GM10847 (cell line): Measurements from ENCODE around the gene EPS15.

Source experiments
- POLR2A ChIP-seq: IDR thresholded peaks from 2 replicates; pipeline ENCODE4 v1.6.1; 2011; ENCODE audit not compliant: insufficient read length; ENCODE audit errors: extremely low read depth

Gene EPS15

DNA sequence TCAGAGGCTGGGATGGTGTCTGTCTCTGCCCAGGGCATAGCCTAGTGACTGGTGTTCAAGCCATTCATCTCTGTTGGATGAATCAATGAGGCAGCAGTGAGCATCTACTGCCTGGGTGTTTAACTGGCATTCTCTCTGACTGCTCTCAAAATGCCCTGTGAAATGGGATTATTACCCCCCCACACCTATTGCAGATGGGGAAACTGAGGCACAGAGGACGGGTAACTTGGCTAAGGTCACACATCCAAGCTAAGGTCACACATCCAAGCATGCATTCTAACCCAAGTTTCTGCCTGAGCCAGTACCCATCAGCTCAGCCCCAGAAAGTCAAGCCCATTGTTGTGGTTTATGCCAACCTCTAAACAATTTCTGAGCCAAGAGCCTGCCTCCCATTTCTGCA is 193.7 kb downstream of the EPS15 start:
- no peak for TF ChIP-seq POLR2A

DNA sequence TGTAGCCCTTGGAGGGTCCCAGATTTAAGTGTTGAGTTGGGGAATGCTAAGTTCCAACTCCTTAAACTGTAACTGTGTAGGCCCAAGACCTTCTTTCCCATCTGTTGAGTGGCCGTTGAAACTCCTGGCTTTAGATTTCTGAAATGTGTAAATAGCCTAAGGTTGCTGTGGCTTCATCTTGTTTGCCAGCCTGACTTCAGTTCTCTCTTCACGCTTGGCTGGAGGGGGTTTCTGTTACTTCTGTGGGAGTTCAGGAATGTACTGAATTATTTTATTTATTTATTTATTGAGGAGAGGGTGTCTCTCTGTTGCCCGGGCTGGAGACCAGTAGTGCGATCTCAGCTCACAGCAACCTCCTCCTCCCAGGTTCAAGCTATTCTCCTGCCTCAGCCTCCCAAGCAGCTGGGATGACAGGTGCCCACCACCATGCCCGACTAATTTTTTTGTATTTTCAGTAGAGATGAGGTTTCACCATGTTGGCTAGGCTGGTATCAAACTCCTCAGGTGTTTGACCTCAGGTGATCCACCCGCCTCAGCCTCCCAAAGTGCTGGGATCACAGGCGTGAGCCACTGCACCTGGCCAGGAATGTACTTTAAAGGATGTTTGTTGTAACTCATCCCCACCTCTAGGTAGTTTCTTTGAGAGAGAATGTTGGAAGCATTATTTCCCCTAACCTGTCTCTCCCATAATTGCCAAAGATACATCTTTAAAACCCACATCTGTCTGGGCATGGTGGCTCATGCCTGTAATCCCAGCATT is 194.6 kb downstream of the EPS15 start:
- no peak for TF ChIP-seq POLR2A

DNA sequence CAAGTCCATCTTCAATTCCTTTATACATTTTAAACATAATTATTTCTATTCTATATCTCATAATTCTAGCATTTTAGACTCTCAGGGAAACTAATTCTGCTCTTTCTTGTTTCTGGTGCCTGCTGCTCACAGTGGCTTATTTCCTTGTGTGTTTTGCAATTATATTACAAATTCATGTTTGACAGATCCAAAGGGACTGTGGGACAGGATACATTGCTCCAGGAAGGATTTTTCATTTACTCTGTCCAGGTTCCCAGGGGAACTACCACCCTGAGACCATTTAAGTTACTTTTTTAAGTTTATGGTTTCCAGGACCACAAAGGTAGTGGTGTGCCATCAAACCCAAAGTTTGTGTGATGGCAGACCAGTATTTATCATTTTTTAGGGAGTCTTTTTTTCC is 195.3 kb downstream of the EPS15 start:
- no peak for TF ChIP-seq POLR2A

DNA sequence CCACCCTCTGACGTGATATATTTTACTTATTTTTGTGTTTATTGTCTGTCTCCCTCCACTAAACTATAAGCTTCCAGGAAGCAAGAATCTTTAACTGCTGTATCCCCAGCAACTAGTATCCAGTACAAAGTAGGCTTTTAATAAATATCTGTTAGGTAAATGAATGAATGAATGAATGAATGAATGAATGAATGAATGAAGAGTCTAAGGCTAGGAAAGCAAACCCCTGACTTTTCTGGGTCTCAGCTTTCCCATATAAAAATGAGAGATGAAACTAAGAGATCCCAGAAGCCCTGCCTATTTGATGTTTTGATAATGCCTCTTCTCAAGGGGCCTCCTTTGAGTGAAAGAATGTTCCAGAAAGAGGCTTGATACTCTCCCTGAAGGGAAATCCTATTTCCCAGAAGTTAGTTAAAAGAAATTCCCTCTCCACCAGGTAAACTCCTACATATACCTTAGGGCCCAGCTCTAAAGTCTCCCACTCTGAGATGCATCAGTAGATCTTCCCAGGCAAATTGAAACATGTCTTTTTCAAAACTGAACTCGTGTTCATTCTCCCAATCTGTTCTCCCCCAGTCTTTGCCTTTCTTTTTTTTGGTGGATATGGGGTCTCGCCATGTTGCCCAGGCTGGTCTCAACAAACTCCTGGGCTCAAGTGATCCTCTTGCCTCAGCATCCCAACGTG is 196.5 kb downstream of the EPS15 start:
- no peak for TF ChIP-seq POLR2A

DNA sequence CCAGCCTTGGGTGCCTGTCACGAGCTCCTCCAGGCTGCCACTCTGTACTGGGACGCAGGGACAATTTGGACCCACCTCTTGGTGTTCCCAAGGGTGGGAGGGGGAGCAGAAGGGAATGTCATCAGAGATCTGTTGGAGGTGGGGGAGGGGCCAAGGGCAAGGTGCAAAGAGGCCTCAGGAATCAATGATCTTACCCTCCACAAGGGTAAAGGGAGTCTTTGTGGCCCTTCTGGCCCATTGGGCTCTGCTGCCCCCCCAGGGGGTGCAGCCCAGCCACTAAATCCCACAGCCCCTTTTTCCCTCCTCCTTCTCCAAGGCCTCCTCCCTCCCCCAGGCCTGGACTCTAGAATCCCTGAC is 197.2 kb downstream of the EPS15 start:
- TF ChIP-seq POLR2A: no peak

DNA sequence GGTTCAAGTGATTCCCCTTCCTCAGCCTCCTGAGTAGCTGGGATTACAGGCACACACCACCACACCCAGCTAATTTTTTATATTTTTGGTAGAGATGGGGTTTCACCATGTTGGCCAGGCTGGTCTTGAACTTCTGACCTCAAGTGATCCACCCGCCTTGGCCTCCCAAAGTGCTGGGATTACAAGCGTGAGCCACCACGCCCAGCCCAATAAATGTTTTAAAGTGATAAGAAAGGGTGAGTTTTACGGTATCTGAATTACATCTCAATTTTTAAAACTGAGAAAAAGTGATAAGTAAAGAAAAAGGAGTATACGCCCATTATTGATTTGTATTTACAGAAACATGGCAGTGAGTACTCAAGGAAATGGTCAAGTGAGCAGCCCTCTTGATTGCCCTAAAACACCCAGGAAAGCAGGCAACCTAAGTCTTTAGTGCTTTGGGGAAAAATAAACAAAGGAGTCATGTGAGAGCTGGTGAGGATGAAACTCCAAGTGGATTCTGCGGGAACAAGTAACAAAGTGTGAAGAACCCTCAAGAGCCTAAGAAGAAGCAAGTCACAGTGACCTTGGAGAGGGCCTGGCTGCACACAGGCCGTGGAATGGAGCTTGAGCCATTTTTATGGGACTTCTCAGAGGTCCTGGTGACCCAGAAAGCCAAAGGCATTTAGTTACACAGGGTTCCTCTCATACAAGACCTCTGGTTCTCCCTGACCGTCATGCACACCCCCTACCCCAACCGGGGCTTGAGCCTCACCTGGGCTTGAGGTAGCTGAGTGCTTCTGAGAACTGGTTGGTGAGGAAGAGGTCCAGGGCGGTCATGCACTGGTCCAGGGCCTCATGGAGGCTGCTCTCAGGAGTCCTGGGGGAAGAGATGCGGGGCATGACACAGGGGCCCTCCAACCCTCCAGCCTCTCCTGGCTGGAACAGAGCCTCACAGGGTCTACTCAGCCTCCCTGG is 197.8 kb downstream of the EPS15 start:
- TF ChIP-seq POLR2A: no peak

DNA sequence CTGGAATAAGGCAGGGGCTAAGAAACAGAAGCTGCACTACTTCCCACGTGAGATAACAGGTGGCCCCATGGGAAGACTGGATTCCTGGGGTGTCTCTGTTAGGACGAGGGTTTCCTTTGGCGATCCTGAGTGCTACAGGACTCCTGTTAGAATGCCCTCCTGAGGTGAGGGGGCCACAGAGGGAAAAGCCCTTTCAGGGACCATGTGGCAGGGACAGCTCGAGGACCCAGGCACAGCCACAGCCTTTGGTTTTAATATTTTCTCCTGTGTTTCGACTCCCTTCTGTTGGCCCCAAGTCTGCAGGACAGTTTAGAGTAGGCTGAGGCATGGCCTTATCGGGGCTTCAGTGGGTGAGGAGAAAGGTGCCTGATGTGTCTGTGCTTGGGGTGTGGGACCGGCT is 201.3 kb downstream of the EPS15 start:
- no peak for TF ChIP-seq POLR2A

DNA sequence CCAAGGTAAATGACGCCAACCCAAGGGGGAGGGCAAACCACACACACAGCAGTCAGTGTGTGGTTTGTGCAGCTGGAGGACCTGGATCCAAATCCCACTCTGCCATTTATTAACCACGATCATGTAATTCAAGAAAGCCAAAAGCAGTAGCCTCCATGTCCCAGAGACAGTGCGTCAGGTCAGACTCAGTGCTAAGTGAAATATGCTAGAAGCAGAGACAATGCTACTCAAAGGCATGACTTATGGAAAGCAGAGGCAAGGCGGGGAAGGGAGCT is 202.3 kb downstream of the EPS15 start:
- no peak for TF ChIP-seq POLR2A

DNA sequence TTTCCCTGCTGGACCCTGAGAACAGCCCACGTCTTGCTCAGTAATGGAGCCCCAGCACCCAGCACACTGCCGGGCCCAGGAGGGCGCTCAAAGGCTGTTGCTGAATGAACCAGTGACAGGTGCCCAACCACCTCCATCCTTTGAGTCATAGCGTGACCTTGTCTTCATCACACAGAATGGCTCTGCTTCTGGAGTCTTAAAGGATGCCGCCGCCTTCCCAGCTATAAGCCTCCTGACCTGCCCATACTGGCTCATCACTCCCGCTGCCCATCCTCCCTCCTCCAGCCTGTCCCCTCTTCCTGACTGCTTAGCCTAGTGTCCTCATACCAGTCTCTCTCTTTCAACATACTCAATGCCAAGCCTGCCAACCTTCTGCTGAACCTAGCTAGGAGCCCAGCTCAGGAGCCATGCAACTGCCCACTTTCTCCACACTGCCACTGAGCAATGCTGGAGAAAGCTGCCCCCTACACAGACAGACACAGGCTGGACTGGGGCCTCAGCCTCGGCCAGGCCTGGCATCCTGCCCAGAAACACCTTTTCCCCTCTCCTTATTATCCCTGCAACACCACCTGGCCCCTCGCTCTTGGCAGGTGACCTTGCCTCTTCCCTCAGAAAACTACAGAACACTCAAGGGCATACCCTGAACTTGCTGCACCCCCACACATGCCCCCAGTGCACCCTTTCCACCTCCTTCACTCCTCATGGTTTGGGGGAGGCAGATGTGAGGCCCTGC is 202.8 kb downstream of the EPS15 start:
- TF ChIP-seq POLR2A: no peak

DNA sequence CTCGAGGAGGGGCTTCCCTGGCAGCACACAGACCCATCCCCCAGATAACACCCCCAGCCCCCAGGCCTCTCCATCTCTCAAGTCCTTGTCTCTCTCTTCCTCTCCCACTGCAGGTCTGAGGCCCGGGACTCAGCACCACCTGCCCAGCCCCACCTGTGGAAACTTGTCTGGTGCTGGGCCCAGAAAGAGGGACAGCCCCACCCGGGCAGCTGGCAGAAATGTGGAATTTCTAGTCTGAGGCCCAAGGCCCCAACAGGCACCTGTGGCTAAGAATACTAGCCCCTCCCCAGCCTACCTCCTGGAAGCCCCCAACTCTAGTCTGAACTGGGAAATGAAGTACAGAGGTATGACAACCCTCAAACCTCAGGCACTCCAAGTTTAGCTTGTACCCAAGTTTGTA is 204.1 kb downstream of the EPS15 start:
- no peak for TF ChIP-seq POLR2A

DNA sequence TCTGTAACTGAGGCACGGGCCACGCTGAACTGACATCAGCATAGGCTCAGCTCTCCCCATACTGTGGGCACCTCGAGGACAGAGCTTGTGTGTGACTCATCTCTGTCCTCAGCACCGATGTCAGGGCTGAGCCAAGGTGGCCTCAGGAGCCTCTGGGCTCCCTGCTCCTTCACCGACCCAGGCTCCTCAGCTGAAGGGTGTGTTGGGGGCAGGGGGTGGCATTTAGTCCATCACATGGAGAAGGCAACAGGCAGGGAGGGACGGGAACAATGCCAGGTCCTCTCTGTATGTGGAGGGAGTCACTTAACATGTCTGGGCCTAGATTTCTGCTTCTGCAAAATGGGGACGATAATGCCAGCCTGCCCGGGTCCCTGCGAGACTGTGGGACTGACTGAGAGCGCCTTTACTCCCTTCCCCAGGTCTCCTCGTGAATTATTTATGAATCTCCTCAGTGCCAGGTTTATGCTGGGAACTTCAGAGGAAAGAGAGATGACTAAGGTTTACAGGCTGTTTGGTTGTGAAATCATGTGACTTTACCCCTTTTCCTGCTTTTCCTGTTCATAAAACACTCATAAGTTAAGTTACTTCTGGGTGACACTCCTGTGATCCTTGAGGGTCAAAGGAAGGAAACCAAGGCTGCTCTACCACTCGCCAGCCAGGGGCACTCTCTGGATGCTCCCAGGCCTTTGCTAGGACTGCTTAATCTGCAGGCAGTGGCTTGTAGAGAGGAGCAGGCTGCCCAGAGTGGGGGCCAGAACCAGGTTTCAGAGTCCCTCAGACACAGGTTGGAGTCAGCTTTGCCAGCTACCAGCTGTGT is 204.9 kb downstream of the EPS15 start:
- no peak for TF ChIP-seq POLR2A

DNA sequence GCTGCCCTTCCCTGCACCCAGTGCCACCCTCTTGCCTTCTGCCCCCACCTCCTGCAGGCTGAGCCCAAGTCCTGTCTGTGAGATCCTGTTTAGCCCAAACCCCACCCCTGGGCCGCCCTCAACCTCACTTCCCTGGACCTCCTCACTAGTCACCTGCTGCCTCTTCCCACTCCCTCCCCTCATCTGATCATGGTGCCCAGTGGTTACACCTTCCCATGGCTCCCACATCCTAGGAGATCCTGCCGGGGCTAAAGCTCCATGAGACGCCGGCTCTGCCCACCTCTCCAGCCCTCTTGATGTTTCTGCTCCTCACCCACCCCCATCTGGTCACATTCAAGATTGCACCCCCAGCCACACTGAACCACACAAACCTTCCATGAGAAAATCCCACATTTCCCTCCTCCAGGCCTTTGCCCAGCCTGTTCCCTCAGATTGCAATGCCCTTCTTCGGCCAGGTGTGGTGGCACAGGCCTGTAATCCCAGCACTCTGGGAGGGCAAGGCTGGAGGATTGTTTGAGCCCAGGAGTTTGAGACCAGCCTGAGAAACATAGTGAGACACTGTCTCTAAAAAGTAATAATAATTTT is 205.7 kb downstream of the EPS15 start:
- no peak for TF ChIP-seq POLR2A

DNA sequence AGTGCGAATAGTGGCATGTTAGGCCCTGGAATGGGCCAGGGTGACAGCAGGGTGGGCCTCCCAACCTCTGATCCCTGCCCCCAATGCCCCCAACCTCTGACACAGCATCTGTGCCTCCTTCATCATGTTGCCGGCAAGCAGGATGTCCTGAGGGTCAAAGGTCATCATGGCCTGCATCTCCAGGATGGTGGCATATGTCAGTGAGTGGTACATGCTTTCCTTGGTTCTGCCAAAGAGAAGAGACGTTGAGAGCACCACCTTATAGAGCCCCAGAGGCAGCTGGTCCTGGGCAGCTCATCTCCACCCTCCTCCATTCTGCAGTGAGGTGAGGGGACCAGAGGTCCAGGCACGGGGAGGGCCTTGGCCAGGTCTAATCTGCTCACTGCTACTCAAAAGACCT is 206.3 kb downstream of the EPS15 start:
- TF ChIP-seq POLR2A: no peak

DNA sequence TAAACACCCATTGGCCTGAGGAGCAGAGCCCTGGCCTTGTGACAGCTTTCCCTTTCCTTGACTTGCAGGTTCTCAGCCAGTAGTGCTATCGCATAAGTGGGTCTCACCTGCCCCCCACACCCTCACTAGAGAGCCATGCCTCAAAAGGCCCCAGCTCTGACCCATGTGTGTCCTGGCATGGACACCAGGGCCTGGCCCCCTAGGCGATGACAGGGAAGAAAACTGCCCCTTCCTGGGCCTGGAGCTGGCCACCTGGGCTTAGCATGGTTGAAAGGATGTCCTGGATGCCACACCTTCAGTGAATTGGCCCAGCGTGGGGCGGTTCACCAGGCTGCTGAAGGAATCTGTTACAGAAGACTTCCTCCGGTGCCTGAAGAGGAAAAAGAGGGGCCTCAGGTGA is 207.2 kb downstream of the EPS15 start:
- TF ChIP-seq POLR2A: no peak
